Loucy (cell line): ENCODE data around the gene UBE2D4.

Source experiments
- EZH2phosphoT487 ChIP-seq: fragments of 200-600 bp; IDR thresholded peaks from 2 replicates; pipeline ENCODE4 v1.6.1; 2018; ENCODE audit warnings: antibody characterized with exemption, mild to moderate bottlenecking, moderate library complexity, borderline replicate concordance
- TF ChIP-seq, protein P1 (sequence below): fragments of 200-600 bp; sonication (generic); conservative IDR thresholded peaks from 2 replicates; pipeline ENCODE4 v1.5.1; 2014; ENCODE audit warnings: mild to moderate bottlenecking, antibody characterized with exemption, low read length

DNA sequence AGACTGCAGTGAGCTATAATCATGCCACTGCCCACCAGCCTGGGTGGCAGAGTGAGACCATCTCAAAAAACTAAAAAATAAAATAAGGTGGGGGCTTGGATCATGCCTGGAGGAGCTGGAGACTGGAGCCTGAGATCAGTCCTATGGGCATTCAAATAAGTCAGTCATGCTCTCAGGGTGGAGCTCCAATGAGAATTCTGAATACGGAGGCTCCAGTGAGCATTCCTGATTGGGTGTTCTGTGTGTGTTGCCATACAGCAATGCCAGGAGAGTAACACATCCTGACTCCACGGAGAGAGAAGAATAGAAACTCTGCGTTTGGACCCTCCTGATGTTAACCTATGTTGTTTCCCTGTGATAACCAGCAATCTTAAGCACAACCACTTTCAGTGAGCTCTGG is 16.0 kb downstream of the UBE2D4 start:
- TF ChIP-seq, protein P1, sequence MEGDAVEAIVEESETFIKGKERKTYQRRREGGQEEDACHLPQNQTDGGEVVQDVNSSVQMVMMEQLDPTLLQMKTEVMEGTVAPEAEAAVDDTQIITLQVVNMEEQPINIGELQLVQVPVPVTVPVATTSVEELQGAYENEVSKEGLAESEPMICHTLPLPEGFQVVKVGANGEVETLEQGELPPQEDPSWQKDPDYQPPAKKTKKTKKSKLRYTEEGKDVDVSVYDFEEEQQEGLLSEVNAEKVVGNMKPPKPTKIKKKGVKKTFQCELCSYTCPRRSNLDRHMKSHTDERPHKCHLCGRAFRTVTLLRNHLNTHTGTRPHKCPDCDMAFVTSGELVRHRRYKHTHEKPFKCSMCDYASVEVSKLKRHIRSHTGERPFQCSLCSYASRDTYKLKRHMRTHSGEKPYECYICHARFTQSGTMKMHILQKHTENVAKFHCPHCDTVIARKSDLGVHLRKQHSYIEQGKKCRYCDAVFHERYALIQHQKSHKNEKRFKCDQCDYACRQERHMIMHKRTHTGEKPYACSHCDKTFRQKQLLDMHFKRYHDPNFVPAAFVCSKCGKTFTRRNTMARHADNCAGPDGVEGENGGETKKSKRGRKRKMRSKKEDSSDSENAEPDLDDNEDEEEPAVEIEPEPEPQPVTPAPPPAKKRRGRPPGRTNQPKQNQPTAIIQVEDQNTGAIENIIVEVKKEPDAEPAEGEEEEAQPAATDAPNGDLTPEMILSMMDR = no peak
- TF ChIP-seq EZH2phosphoT487 = no peak
